GM12873 (cell line): Measurements from ENCODE around the gene GPR35.

Experiments used
- TF ChIP-seq, protein P1 (sequence below): IDR thresholded peaks from 2 replicates; pipeline ENCODE4 v1.5.1; 2012; ENCODE audit warnings: low read depth, mild to moderate bottlenecking, moderate library complexity, low read length, control low read depth; ENCODE audit not compliant: insufficient read depth; ENCODE audit errors: missing control alignments

The GPR35 gene

DNA sequence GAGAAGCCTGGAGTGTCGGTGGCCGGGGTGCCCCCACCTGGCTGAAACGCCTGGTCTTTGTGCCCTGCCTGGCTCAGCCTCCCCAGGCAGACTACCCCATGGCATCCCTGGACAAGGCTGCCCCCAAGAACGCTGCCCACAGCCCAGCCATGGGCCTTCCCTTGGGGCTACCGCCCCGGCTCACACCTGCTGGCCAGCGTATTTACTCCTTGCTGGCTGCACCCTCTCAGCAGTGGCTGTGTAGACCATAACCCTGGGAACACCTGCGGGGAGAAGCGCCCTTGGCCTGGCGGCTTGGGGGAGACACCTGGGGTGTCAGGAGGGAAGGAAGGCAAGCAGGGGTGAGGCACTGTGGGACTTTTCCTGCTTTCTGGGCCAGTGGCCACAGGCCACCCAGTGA, 21.4 kb upstream of the GPR35 start:
- TF ChIP-seq, protein P1, sequence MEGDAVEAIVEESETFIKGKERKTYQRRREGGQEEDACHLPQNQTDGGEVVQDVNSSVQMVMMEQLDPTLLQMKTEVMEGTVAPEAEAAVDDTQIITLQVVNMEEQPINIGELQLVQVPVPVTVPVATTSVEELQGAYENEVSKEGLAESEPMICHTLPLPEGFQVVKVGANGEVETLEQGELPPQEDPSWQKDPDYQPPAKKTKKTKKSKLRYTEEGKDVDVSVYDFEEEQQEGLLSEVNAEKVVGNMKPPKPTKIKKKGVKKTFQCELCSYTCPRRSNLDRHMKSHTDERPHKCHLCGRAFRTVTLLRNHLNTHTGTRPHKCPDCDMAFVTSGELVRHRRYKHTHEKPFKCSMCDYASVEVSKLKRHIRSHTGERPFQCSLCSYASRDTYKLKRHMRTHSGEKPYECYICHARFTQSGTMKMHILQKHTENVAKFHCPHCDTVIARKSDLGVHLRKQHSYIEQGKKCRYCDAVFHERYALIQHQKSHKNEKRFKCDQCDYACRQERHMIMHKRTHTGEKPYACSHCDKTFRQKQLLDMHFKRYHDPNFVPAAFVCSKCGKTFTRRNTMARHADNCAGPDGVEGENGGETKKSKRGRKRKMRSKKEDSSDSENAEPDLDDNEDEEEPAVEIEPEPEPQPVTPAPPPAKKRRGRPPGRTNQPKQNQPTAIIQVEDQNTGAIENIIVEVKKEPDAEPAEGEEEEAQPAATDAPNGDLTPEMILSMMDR = no peak

DNA sequence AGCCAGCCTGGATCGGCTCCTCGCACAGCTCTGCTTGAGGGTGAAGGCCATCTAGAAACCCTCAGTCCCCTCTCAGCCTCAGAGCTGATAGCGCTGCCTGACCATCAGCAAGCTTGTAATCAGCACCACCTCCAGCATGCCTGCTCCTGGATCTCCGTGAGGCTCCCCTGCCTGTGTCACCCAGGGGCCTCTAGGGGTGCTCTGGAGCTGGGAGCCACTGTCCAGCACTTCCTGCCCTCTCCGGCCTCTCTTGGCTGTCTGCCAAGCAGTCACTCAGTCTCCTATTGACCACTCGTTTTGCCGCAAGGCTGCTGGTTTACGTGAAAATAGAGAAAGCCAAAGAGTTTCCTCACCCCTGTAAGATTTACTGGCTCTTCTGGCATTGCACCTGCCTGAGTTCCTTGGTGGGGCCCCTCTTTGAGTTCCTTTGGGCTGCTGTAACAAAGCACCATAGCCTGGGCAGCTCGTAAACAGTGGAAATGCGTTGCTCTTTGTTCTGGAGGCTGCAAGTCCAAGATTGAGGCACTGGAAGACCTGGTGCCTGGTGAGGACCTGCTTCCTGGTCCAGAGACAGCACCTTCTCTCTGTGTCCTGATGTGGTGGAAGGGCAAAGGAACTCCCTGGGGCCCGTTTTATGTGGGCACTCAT, 20.9 kb upstream of the GPR35 start:
- TF ChIP-seq, protein P1 = peak; percentile 57

- TF ChIP-seq, protein P1 = no peak
Measured at GRCh38 chr2:240604939-240605716, 20.2 kb upstream of the GPR35 start.

GRCh38 chr2:240605867-240606743, 19.2 kb upstream of the GPR35 start:
- TF ChIP-seq, protein P1 = no peak

- TF ChIP-seq, protein P1 = no peak
Measured at GRCh38 chr2:240611601-240612210, 13.6 kb upstream of the GPR35 start.

- TF ChIP-seq, protein P1 = no peak
Measured at GRCh38 chr2:240613781-240614180, 11.5 kb upstream of the GPR35 start.
